GM23338 (cell line): Measurements from ENCODE around the gene TBC1D2B.

Experiments
- CREB1 ChIP-seq: fragments of 250-450 bp; sonication (Bioruptor Pico); IDR thresholded peaks from 2 replicates; pipeline ENCODE4 v1.5.0; 2020; ENCODE audit warnings: low read depth, mild to moderate bottlenecking, moderate library complexity
- CTCF ChIP-seq, 2 experiments: fragments of 200-600 bp in 1 of 2; sonication (generic) in 1 of 2; conservative IDR thresholded peaks; 2 replicates each; pipeline versions ENCODE4 v1.5.1 to v1.6.1; 2016 to 2017; ENCODE audit warnings: antibody characterized with exemption in 2 of 2, low read depth in 2 of 2, mild to moderate bottlenecking in 2 of 2, moderate library complexity in 1 of 2
- EZH2 ChIP-seq: fragments of 200-600 bp; sonication (generic); IDR thresholded peaks from one replicate; pipeline ENCODE4 v1.8.0; 2017; ENCODE audit warnings: antibody characterized with exemption, mild to moderate bottlenecking, low read depth; ENCODE audit not compliant: unreplicated experiment
- POLR2AphosphoS5 ChIP-seq: IDR thresholded peaks from 2 replicates; pipeline ENCODE4 v1.6.1; 2016; ENCODE audit warnings: antibody characterized with exemption, low read depth
- REST ChIP-seq: IDR thresholded peaks from one replicate; pipeline ENCODE4 v1.6.1; 2018; ENCODE audit warnings: antibody characterized with exemption; ENCODE audit not compliant: unreplicated experiment

- TF ChIP-seq EZH2 (no peak), CTCF (conservative IDR thresholded peaks at IDR 0.05; ENCODE audit: low read depth in 2 of 2) (no peak), REST (no peak), POLR2AphosphoS5 (no peak), CREB1 (CRISPR knock-in tag) (no peak)
These were observed 54.3 kb downstream of the TBC1D2B start for GRCh38 chr15:78023081-78023665.
